GM21786 (cell line): Measurements from ENCODE around the gene SLC17A4.

ENCODE experiments used
- ATAC-seq: cut with Tn5 transposase; IDR thresholded peaks from one replicate; pipeline ENCODE4 v1.9.1; 2021; ENCODE audit not compliant: unreplicated experiment

SLC17A4 gene

DNA sequence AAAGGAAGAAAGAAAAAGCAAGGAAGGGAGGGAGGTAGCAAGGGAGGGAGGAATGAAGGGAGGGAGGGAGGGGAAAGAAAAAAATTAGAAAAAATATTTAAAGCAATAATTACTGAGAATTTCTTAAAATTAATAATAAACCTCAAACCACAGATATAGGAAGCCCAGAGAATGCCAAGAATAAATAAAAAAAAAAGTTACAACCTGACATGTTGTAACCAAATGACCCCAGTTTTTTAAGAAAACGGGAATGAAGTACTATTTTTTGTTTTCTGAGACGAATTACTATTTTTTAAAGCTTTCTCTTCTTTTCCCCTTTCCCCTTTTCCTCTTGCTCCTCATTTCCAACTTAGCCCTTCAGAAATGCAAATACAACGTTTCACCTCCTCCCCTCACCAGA is 60.7 kb downstream of the SLC17A4 start:
- ATAC-seq, result no peak

DNA sequence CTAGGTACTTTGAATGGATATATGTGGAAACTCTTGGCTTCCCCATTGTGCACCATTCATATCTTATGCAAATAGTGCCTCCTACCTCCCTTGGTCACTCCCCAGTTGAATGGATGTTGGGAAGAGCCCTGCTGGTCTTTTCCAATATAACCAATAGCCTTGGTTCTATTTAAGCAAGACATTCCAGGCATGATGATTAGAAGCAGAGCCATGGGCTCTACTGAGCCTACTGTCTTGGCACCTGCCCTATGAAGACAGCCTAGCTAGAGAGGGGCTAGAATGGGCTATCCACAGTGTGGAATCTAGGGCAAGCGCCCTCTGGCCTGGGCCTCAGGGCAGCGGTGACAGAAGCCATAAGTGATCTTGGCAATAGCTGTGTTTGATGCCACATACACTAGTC is 61.7 kb downstream of the SLC17A4 start:
- ATAC-seq, result no peak

DNA sequence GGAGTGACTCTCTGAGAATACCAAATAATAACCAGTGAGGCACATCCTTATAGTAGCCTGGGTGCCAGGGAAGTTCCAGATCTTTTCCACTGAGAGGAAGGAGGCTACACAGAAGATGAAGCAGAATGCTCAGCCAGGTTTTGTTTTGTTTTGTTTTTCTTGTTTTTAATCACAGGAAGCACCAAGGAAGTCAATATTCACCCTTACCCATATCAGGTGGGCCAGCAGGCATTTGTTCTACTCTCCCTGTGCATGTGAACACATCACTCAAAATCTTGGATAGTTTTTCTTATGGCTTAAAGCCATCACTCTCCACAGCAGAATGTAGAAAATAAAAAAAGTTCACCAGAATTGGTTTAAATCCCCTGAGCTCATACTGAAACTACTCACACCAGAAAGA is 66.8 kb downstream of the SLC17A4 start:
- no peak for ATAC-seq

DNA sequence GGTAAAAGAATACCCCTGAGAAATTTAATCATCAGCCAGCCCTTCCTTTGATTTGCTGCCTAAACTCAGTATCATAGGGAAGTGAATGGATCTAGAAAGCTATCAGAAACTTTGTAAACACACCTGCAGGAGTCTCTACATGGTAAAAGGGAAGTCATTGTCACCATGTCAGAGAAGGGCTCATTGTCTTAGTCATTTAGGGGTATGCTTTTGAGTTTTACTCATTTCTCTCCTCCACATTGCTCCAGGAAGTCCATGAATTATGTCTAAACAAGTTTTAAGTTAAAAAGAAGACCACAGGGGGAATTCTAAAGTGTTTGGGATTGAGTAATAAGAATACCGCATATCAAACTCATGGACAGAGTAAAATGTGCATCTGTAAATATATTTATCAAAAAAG is 74.8 kb downstream of the SLC17A4 start:
- no peak for ATAC-seq

DNA sequence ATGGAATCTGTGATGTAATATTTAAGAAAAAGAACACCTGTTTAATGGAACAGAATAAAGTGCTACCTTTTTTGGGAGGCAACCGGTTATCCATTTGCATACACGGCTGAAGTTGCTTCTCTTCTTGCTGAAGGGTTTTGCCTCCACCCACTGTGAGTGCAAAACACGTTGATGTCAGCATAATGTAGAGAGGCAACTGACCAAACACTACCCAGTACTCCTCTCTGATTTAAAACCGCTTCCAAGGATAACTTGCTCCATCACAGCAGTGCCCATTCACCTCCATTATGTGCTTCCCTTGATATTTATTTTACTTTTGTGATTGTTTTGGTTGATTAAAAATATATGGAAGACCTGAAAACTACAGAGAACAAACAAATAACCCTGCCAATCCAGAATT is 75.9 kb downstream of the SLC17A4 start:
- no peak for ATAC-seq
